ENCODE data around the gene MRNIP.

DNA sequence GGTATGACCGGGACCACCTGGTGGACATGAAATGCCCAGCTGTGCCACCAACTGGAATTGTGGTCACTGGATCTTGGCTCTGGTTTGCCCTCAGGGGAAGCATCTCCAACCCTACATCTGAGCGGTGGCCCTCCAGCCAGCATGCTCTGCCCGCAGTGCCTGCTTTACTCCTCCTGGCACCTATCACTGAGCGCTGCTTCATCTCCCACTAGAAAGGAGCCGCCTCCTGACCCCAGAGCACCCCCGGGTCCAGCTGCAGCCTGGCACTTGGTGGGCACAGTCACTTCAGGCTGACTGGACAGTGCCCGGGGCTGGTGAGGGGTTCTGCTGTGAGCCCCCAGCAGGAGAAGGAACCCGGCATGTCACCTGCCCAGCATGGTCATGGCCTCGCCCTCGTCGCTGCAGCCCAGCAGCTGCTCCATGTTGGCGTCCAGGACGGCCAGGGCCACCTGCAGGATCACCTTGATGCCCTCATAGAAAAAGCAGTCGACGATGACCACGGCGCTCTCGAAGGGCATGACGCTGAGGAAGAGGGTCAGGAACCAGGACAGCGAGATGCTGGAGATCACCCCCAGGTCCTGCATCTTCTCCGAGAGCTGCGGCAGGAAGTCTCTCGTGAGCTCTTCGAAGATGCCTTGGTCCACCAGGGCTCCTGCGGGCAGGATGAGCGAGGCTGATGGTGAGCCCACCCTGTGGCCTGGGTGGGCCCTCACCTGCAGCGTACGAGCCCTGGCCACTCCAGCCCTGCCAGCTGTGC is 16.1 kb upstream of the MRNIP start:
- TF ChIP-seq, protein P1, sequence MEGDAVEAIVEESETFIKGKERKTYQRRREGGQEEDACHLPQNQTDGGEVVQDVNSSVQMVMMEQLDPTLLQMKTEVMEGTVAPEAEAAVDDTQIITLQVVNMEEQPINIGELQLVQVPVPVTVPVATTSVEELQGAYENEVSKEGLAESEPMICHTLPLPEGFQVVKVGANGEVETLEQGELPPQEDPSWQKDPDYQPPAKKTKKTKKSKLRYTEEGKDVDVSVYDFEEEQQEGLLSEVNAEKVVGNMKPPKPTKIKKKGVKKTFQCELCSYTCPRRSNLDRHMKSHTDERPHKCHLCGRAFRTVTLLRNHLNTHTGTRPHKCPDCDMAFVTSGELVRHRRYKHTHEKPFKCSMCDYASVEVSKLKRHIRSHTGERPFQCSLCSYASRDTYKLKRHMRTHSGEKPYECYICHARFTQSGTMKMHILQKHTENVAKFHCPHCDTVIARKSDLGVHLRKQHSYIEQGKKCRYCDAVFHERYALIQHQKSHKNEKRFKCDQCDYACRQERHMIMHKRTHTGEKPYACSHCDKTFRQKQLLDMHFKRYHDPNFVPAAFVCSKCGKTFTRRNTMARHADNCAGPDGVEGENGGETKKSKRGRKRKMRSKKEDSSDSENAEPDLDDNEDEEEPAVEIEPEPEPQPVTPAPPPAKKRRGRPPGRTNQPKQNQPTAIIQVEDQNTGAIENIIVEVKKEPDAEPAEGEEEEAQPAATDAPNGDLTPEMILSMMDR (IDR thresholded peaks at IDR 0.05): no peak
- no peak for TF ChIP-seq POLR2AphosphoS5 (IDR thresholded peaks at IDR 0.05)

All from breast epithelium (tissue), 3 donors.